Chondrocyte (in vitro differentiated cells): ENCODE data around the gene CASZ1. TPM values are rescaled to one million over a fixed set of nuclear protein-coding genes. Genes with fewer than 3 reads are reported as not detected.

Experiments
- DNase-seq: peaks from one replicate; pipeline ENCODE4 v3.0.0; 2021; ENCODE audit warnings: mixed read lengths, low spot score
- H3K27ac Mint-ChIP-seq: one replicate; pipeline ENCODE4 v1.8.0; 2021; ENCODE audit warnings: mild to moderate bottlenecking, moderate library complexity, mixed read lengths; ENCODE audit not compliant: unreplicated experiment
- H3K27me3 Mint-ChIP-seq: 2 replicates; pipeline ENCODE4 v1.8.0; 2021; ENCODE audit warnings: low read depth, mixed read lengths
- H3K36me3 Mint-ChIP-seq: 2 replicates; pipeline ENCODE4 v1.8.0; 2021; ENCODE audit warnings: low read depth, mixed read lengths
- H3K4me1 Mint-ChIP-seq: 2 replicates; pipeline ENCODE4 v1.8.0; 2021; ENCODE audit warnings: low read depth, mild to moderate bottlenecking, mixed read lengths
- H3K4me3 Mint-ChIP-seq: one replicate; pipeline ENCODE4 v1.8.0; 2021; ENCODE audit warnings: mild to moderate bottlenecking, moderate library complexity, mixed read lengths; ENCODE audit not compliant: unreplicated experiment
- H3K9me3 Mint-ChIP-seq: 2 replicates; pipeline ENCODE4 v1.8.0; 2021; ENCODE audit warnings: low read depth, mixed read lengths
- total RNA-seq: library from RNA; stranded (reverse); gene quantifications from 3 replicates; pipeline ENCODE4 v1.2.1, GENCODE V29; 2021
- TF ChIP-seq, protein P1 (sequence below): fragments of 200-600 bp; sonication (generic); IDR thresholded peaks from 2 replicates; pipeline ENCODE4 v1.5.0; 2021; ENCODE audit warnings: antibody characterized with exemption, mild to moderate bottlenecking, moderate library complexity

Gene CASZ1
- total RNA-seq, 1 donor from 2014 or later: 4.1 TPM

DNA sequence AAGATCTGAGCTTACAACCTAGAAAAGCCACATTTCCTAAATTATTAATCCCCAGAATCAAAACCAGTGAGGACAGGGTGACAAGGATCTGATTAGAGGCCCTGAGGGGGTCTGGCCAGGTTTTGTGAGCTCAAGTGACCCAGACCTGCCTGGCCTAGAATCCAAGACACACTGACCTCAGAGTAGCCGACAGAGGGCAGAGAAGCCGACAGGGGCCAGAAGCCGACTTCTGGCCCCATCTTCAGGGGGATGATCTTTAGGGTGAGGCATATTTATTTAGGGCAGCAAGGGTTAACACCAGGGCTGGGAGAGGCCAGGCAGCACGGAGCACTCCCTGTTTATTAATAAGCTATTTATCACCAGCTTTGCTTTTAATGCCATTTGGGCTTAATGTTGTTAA lies 45.3 kb downstream of the CASZ1 start:
- Mint-ChIP-seq H3K27me3 (peaks cover 8% of the 10 kb centered on the region), H3K9me3 (no peaks in the 10 kb centered on the region), H3K4me3 (no peak overlapping the region), H3K36me3 (no peaks in the 10 kb centered on the region), H3K4me1 (no peaks in the 10 kb centered on the region), H3K27ac (no peak overlapping the region)
- TF ChIP-seq, protein P1, sequence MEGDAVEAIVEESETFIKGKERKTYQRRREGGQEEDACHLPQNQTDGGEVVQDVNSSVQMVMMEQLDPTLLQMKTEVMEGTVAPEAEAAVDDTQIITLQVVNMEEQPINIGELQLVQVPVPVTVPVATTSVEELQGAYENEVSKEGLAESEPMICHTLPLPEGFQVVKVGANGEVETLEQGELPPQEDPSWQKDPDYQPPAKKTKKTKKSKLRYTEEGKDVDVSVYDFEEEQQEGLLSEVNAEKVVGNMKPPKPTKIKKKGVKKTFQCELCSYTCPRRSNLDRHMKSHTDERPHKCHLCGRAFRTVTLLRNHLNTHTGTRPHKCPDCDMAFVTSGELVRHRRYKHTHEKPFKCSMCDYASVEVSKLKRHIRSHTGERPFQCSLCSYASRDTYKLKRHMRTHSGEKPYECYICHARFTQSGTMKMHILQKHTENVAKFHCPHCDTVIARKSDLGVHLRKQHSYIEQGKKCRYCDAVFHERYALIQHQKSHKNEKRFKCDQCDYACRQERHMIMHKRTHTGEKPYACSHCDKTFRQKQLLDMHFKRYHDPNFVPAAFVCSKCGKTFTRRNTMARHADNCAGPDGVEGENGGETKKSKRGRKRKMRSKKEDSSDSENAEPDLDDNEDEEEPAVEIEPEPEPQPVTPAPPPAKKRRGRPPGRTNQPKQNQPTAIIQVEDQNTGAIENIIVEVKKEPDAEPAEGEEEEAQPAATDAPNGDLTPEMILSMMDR: no peak
- no peak for DNase-seq

DNA sequence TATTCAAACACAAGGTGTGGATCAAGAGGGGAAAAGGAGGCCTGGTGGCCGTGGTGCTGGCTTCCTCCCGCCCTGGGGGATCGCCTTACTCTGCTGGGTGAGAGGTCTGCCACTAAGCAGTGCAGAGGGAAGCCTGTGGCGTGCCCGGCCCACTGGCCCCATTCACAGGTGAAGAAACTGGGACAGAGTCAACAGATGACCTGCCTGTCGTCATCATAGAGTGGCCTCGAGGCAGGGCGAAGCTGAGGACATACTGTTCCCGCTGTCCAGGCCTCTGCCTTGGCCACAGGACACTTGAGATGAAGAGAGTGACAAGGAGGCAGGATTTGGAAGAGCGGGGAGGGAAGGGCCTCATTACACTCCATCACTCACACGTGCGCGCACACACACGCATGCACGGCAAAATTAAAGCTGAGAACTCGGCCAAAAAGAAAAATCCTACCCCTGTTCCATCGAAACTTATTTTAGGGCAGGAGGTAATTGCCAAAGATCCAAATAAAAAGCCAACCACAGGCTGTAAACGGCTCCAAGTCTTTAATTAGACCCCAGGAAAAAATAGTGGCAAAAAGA lies 50.5 kb downstream of the CASZ1 start:
- H3K4me3 Mint-ChIP-seq: no peak overlapping the region

DNA sequence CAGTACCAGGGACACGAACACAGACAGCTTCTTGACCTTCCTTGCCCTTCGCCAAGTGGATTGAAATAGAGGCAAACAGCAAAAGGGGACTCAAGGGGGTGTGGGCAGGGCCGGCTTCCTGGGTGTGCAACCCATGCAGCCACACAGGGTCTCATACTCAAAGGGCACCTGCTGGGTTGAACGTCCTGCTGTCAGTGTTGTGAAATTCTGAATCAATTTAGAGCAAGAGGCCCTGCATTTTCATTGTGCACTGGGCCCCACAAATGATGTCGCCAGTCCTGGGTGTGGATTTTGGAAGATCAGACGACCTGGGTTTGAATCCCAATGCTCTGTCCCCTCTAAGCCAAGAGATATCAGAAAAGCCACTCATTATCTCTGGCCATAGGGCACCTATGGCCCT lies 51.1 kb downstream of the CASZ1 start:
- H3K27me3 Mint-ChIP-seq: peaks cover 25% of the 10 kb centered on the region
- H3K27ac Mint-ChIP-seq: no peak overlapping the region
- H3K4me3 Mint-ChIP-seq: no peak overlapping the region
- H3K9me3 Mint-ChIP-seq: no peaks in the 10 kb centered on the region
- TF ChIP-seq, protein P1: no peak
- no peak for DNase-seq
- H3K4me1 Mint-ChIP-seq: no peaks in the 10 kb centered on the region
- no peaks in the 10 kb centered on the region for H3K36me3 Mint-ChIP-seq

More for the DNA sequence above, 50.5 kb downstream of the CASZ1 start:
- H3K27me3 Mint-ChIP-seq: peaks cover 25% of the 10 kb centered on the region
- TF ChIP-seq, protein P1: no peak
- no peaks in the 10 kb centered on the region for H3K36me3 Mint-ChIP-seq
- H3K9me3 Mint-ChIP-seq: no peaks in the 10 kb centered on the region
- no peak for DNase-seq
- no peak overlapping the region for H3K27ac Mint-ChIP-seq
- no peaks in the 10 kb centered on the region for H3K4me1 Mint-ChIP-seq

DNA sequence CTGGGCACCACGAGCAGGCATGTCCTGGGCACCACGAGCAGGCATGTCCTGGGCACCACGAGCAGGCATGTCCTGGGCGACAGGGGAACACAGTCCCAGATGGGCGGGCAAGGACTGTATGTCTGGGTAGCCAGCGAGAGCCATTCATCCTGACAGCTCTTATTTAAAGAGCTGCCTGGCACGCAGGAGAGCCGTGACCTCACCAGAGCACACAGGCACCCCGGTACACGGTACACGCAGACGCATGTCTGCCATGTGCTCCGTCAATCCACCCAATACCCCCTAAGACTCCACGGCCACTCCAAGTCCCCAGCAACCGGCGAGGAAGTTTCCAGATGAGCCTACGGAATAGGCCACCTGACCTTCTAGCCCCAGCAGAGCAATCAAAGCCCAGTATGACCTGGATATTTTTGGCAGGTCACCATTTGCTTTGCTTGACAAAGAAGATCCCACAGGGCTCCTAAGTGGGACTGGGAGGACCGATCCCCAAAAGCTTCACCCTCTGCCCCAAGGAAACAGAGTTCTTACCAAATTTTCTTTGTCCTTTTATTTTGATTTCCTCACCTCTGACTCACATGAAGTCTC lies 51.7 kb downstream of the CASZ1 start:
- H3K4me3 Mint-ChIP-seq: no peak overlapping the region
- H3K27ac Mint-ChIP-seq: no peak overlapping the region
- H3K27me3 Mint-ChIP-seq: peaks cover 25% of the 10 kb centered on the region
- TF ChIP-seq, protein P1: no peak
- DNase-seq: no peak
- H3K4me1 Mint-ChIP-seq: no peaks in the 10 kb centered on the region
- no peaks in the 10 kb centered on the region for H3K9me3 Mint-ChIP-seq
- no peaks in the 10 kb centered on the region for H3K36me3 Mint-ChIP-seq

DNA sequence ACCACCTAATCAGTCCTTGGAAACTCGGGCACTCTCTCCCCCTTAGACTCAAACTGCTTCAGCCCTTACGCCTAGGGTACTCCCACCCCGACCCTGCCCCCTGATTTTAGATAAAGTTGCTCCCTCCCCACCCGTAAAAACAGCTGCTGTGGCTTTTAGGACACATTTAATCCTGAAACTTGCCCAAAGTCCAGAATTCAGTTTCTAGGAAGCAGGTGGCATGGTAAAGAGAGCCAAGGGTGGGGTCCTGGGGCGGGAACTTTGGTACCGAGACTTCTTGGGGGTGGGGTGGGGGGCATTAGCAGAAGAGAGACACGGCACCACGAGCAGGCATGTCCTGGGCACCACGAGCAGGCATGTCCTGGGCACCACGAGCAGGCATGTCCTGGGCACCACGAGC lies 52.4 kb downstream of the CASZ1 start:
- Mint-ChIP-seq H3K27ac (no peak overlapping the region), H3K9me3 (no peaks in the 10 kb centered on the region), H3K4me1 (no peaks in the 10 kb centered on the region), H3K4me3 (no peak overlapping the region), H3K36me3 (no peaks in the 10 kb centered on the region), H3K27me3 (peaks cover 25% of the 10 kb centered on the region)
- TF ChIP-seq, protein P1: no peak
- no peak for DNase-seq
